Erythroblast (primary cell): ENCODE results near the gene KCNB1.

Experiments used
- GATA1 ChIP-seq: IDR thresholded peaks from 2 replicates; pipeline ENCODE4 v1.6.1; 2011; ENCODE audit warnings: low read depth, mild to moderate bottlenecking, control low read depth, low read length, moderate library complexity
- POLR2A ChIP-seq: IDR thresholded peaks from 2 replicates; pipeline ENCODE4 v1.6.1; 2011; ENCODE audit warnings: mild to moderate bottlenecking, low read length

- no peak for TF ChIP-seq POLR2A
- no peak for TF ChIP-seq GATA1
Observed at GRCh38 chr20:49315580-49315979, 166.9 kb downstream of the KCNB1 start.
